ENCODE results near the gene CAPG. TPM values are rescaled to one million over a fixed set of nuclear protein-coding genes. Genes with fewer than 3 reads are reported as not detected.
"Not testable (repeated sequence)": the region's sequence is repeated elsewhere in the genome, so short reads cannot be mapped to it uniquely, and the experiment has no call there.

Gene CAPG
- total RNA-seq, 2 donors from 2014 or later: 56.6 to 72.1 TPM

GRCh38 chr2:85425588-85425987 is 15.4 kb upstream of the CAPG start:
- no peak for DNase-seq (ENCODE audit: low spot score)
- intact Hi-C loops (cut with DNase I): no loop called here

DNA sequence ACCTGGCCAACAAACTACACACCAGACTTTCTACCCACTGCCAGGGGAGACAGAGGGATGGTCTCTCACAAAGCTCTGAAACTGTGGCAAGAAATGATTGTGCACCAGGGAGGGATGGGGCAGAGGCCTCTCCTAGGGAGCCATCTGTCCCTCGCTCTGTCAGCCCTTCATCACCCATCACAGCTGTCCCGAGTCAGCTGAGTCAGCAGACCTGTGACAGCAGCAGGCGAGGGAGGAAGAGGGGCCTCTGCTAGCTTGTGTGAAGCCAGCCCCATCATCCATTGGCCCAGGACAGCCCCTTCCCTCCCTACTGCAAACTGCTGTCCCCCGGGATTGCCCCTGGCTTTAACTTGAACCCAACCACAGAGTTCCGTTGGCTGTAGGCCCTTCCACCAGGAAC is 13.4 kb upstream of the CAPG start:
- intact Hi-C loops (cut with DNase I): no loop called here
- no peak for DNase-seq (ENCODE audit: low spot score)

DNA sequence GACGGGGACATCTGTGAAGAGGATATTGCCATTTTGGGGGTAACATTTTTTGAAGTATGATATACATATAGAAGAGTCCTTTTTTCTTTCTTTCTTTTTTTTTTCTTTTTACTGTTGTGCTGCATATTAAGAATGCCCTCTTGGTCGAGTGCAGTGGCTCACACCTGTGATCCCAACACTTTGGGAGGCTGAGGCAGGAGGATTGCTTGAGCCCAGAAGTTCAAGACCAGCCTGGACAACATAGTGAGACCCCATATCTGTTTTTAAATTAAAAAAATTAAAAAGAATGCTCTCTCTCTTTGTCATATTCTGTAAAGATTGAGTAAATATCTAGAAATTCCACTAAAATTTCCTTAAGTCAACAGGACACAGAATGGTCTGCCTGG is 11.9 kb upstream of the CAPG start:
- intact Hi-C loops (cut with DNase I): no loop called here
- DNase-seq (ENCODE audit: low spot score): no peak

DNA sequence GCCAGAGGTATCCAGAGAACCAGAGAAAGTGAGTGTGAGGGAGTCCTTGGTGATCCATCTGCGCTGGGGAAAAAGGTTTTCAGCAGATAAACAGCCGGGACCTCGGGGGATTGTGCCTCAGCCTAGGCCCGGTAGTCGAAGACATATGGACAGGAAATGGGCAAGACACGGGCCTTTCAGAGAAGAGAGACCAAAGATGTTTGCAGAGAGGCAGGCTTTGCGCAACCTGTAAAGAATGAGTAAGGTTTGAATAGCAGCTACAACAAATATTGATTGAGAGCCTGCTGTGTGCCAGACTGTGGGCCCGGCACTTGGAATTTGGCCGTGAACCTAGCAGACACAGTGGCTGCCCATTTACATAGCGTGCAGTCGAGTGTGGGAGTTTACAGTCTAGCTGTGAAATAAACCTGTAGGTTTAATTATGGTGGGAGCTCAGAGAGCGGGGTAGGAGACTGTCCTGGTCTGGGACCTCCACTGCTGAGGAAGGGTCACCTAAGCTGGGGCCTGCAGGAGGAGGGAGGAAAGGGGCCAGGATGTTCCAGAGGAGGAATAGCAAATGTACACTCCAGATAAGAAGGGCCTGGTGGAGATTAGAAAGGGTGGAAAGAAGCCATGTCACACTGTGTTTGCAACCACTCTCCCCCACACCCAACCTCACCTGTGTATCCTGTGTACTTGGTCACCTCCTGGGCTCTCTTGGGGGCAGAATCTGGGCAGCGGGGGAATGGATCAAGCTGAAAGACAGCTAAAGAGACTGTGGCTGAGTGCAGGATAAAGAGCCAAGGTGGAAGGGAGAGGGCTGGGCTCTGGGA is 11.3 kb upstream of the CAPG start:
- intact Hi-C loops (cut with DNase I): loop anchor here (2.0 kb wide), 2 partner anchors 129 to 131 kb away; no protein-coding TSS in a partner anchor

DNA sequence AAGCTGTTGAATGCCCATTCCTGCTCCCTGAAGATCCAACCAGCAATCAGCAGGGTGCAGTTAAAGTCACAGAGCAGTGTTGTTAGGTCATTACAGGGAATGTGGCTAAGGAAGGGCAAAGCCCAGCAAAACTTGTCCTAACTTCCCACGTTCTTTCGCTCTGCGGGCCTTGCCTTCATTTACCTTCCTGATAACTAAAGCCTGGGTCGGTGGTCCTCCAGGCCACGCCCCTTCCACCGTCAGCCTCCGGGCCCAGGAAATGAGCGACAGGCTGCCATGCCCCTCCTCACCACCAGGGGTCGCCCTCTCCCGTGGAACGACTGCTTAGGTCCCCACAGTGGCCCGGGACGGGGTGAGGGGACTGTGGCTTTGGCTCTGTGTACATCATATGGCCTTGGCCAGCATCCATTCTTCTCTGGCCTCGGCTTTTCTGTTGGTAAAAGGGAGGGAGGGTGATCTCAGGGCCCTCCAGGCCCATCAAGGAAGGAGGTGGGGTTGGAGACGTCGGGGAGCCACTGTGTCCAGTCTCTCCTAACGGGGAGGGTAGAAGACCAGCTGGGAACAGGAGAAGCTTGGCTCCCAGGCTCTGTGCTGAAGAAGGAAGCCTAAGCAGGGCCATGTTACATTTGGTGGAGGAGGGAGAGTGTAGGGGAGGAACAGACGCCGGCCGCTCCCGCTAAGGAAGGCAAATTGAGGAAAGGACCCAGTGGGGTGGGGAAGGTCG is 10.5 kb upstream of the CAPG start:
- intact Hi-C loops (cut with DNase I): loop anchor here (2.0 kb wide), 2 partner anchors 130 to 132 kb away; no protein-coding TSS in a partner anchor

More for the DNA sequence above, 11.3 kb upstream of the CAPG start:
- no peak for DNase-seq (ENCODE audit: low spot score)

GRCh38 chr2:85419009-85419675 is 9.0 kb upstream of the CAPG start:
- intact Hi-C loops (cut with DNase I): no loop called here
- no peak for DNase-seq (ENCODE audit: low spot score)

More for the DNA sequence above, 10.5 kb upstream of the CAPG start:
- DNase-seq (ENCODE audit: low spot score): peak; percentile 97

- DNase-seq (ENCODE audit: low spot score): peak; percentile 95
- intact Hi-C loops (cut with DNase I): no loop called here
Observed at GRCh38 chr2:85418132-85419008, 8.2 kb upstream of the CAPG start, which contains the start of gene SH2D6. SH2D6 (plus strand) TSS chr2:85418714; CDS start chr2:85429466, 10,752 bp downstream.

DNA sequence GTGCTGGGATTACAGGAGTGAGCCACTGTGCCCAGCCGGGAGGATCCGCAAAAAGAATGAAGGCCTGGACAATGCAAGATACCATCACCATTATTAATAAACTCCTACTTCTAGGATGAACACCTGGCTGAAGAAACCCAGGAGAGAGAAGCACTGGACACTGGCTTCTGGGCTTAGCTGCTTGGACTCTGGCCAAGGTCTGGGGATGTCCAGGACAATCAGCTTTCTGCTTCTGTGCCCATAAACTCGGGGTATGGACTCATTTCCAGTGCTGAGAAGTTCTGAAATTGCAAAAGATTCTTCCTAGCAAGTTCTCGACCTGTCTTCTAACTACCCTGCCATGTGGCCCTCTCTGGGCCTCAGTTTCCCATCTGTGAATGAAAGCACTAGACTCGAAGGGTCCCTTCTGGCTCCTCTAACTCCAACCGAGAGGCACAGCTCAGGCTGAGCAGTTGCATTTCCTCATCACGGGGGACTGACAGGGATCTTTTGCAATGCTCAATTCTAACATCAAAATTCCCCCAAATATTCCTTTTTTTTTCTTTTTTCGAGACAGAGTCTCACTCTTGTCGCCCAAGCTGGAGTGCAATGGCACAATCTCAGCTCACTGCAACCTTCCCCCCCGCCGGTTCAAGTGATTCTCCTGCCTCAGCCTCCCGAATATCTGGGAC is 5.9 kb upstream of the CAPG start:
- intact Hi-C loops (cut with DNase I): no loop called here
- no peak for DNase-seq (ENCODE audit: low spot score)

- no peak for DNase-seq (ENCODE audit: low spot score)
- intact Hi-C loops (cut with DNase I): loop anchor here in 1 of 2 donors (5.0 kb wide), 1 partner anchor 938 kb away; no protein-coding TSS in a partner anchor
Observed at GRCh38 chr2:85414761-85415553, 4.8 kb upstream of the CAPG start.

DNA sequence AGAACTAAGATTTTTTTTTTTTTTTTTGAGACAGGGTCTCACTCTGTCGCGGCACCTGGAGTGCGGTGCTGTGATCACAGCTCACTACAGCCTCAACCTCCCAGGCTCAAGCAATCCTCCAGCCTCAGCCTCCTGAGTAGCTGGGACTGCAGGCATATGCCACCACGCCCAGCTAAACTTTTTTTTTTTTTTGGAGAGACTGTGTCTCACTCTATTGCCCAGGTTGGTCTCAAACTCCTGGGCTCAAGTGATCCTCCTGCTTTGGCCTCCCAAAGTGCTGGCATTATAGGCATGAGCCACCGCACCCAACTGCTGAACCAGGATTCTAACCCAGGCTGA is 4.2 kb upstream of the CAPG start:
- intact Hi-C loops (cut with DNase I): loop anchor here in 1 of 2 donors (5.0 kb wide), 1 partner anchor 937 kb away; no protein-coding TSS in a partner anchor
- DNase-seq (ENCODE audit: low spot score): not testable (repeated sequence)

DNA sequence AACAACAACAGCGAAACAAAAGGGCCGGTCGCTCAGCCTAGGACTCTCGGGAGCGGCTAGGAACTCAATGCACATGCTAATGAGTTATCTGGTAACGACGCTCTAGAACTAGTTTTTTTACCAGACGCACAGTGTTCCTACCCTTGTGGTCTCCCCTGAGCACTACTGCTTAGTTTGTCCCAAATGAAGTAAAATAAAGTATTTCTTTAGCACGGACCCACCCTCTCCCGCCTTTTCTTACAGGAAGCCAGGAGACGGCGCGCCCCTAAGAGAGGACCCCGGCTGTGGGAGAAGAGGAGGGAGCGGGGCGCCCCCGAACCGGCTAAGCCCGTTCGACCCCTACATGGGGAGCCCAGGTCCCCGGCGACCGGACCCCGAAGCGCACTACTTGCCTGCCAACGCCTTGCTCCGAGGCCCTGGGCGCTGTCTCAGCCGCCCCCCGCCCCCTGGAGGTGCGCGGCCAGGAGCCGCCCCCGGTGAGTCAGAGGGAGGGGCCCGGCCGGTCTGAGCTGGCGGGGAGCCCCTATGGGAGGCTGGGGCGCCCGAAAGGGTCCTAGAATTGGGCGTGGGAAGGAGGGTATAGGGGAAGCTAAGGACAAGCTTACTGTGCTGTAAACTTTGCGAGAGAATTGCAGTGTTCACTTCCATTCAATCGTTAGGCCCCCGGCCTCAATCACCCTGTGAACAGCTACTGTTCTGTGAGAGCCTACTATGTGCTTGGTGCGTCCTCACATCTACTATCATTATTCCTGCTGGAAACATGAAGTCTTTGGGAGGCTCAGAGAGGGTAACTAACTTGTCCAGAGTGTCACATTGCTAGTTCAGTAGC is 3.6 kb upstream of the CAPG start:
- peak; percentile 88 for DNase-seq (ENCODE audit: low spot score)
- intact Hi-C loops (cut with DNase I): loop anchor here in 1 of 2 donors (5.0 kb wide), 1 partner anchor 937 kb away; no protein-coding TSS in a partner anchor

- DNase-seq (ENCODE audit: low spot score): no peak
- intact Hi-C loops (cut with DNase I): loop anchor here in 1 of 2 donors (5.0 kb wide), 1 partner anchor 934 kb away; no protein-coding TSS in a partner anchor
Observed at GRCh38 chr2:85411405-85411748, 1.2 kb upstream of the CAPG start.

- intact Hi-C loops (cut with DNase I): loop anchor here in 1 of 2 donors (5.0 kb wide), 1 partner anchor 933 kb away; no protein-coding TSS in a partner anchor
- no peak for DNase-seq (ENCODE audit: low spot score)
Observed at GRCh38 chr2:85410584-85411404, 628 bp upstream of the CAPG start.

- intact Hi-C loops (cut with DNase I): no loop called here
- no peak for DNase-seq (ENCODE audit: low spot score)
Observed at GRCh38 chr2:85405201-85406059, 4.7 kb downstream of the CAPG start.

GRCh38 chr2:85401844-85402243 is 8.3 kb downstream of the CAPG start:
- DNase-seq (ENCODE audit: low spot score): peak; percentile 48
- intact Hi-C loops (cut with DNase I): no loop called here
